Endothelial cell of umbilical vein (primary cell): ENCODE results near the gene LRFN2. TPM values are rescaled to one million over a fixed set of nuclear protein-coding genes. Genes with fewer than 3 reads are reported as not detected.

ENCODE experiments used
- BruUV-seq: library from RNA; stranded (reverse); fragments of 400-500 nt; replicated peaks from 2 replicates; lab custom pipeline; 2021; lab: Mats Ljungman, UMichigan
- CTCF ChIA-PET: fragments of 300-600, 350-600 bp; sonication (Branson Sonifier 250); formaldehyde crosslinking; loops from one replicate; lab custom pipeline; 2021; ENCODE audit warnings: antibody characterized with exemption, inconsistent platforms; lab: Charles Lee
- POLR2A ChIA-PET: fragments of 300-600, 350-600 bp; sonication (Branson Sonifier 250); formaldehyde crosslinking; loops from one replicate; lab custom pipeline; 2021; ENCODE audit warnings: antibody characterized with exemption, inconsistent platforms; lab: Charles Lee
- DNase-seq: peaks from one replicate; pipeline ENCODE4 v3.0.0-alpha.2; 2011; ENCODE audit warnings: low read depth, low spot score
- FAIRE-seq: peaks from 2 replicates; lab custom pipeline; 2011; peaks lifted over from hg19 to GRCh38; lab: Jason Lieb, UNC
- H2AFZ ChIP-seq: 2 replicates; pipeline ENCODE4 v1.6.0; 2012; ENCODE audit warnings: low read depth, low read length, control low read depth, inconsistent platforms
- H3K27ac ChIP-seq: 2 replicates; pipeline ENCODE4 v1.5.1; 2011; ENCODE audit warnings: low read depth, mild to moderate bottlenecking, control low read depth, low read length, moderate library complexity; ENCODE audit not compliant: insufficient read depth
- H3K27me3 ChIP-seq, 2 experiments: 2 replicates each; pipeline versions ENCODE4 v1.6.0 to v1.6.1; 2011; ENCODE audit warnings: low read length in 2 of 2, mixed read lengths in 1 of 2; ENCODE audit not compliant: control insufficient read depth in 2 of 2, insufficient read depth in 2 of 2
- H3K36me3 ChIP-seq, 2 experiments: 2 replicates in 1 of 2; 3 replicates in 1 of 2; pipeline ENCODE4 v1.5.1; 2011; ENCODE audit warnings: low read length in 2 of 2, mild to moderate bottlenecking in 1 of 2, moderate library complexity in 1 of 2; ENCODE audit not compliant: control insufficient read depth in 2 of 2, insufficient read depth in 2 of 2; ENCODE audit errors: extremely low read depth in 1 of 2
- H3K4me1 ChIP-seq: 3 replicates; pipeline ENCODE4 v1.5.1; 2011; ENCODE audit warnings: mild to moderate bottlenecking, low read length; ENCODE audit not compliant: control insufficient read depth, insufficient read depth; ENCODE audit errors: extremely low read depth
- H3K4me2 ChIP-seq: 2 replicates; pipeline ENCODE4 v1.6.1; 2011; ENCODE audit warnings: low read length, control low read depth, mixed read lengths; ENCODE audit not compliant: insufficient read depth
- H3K4me3 ChIP-seq, 3 experiments: fragments of 200-600 bp in 1 of 3; sonication (generic), shearing (Covaris generic) in 1 of 3; replicated peaks in 1 of 3; 2 replicates each; pipeline ENCODE4 v1.5.1; 2011 to 2016; ENCODE audit warnings: control low read depth in 3 of 3, low read length in 3 of 3, mild to moderate bottlenecking in 2 of 3, inconsistent platforms in 1 of 3, low read depth in 1 of 3, moderate library complexity in 1 of 3; ENCODE audit not compliant: insufficient read depth in 1 of 3
- H3K79me2 ChIP-seq: 2 replicates; pipeline ENCODE4 v1.6.0; 2012; ENCODE audit warnings: low read length, inconsistent platforms; ENCODE audit not compliant: control insufficient read depth, insufficient read depth
- H3K9ac ChIP-seq: replicated peaks from 2 replicates; pipeline ENCODE3; 2011; ENCODE audit warnings: low read length, control low read depth; ENCODE audit not compliant: insufficient read depth; ENCODE audit errors: extremely low read depth
- H3K9me1 ChIP-seq: replicated peaks from 3 replicates; pipeline ENCODE4 v1.6.0; 2011; ENCODE audit warnings: mild to moderate bottlenecking, low read length; ENCODE audit not compliant: control insufficient read depth, insufficient read depth; ENCODE audit errors: extremely low read depth
- H3K9me3 ChIP-seq: replicated peaks from 2 replicates; pipeline ENCODE4 v1.5.1; 2012; ENCODE audit warnings: low read length, inconsistent platforms; ENCODE audit not compliant: control insufficient read depth, insufficient read depth
- H4K20me1 ChIP-seq: replicated peaks from 2 replicates; pipeline ENCODE3; 2011; ENCODE audit warnings: mild to moderate bottlenecking, low read length; ENCODE audit not compliant: control insufficient read depth, insufficient read depth; ENCODE audit errors: extremely low read depth
- EZH2 ChIP-seq: IDR thresholded peaks from 2 replicates; pipeline ENCODE4 v1.6.1; 2012; ENCODE audit warnings: borderline replicate concordance, low read depth, mild to moderate bottlenecking, moderate library complexity, low read length, inconsistent platforms; ENCODE audit not compliant: severe bottlenecking
- FOS ChIP-seq: IDR thresholded peaks from 2 replicates; pipeline ENCODE4 v1.6.1; 2011; ENCODE audit warnings: mild to moderate bottlenecking, low read length, moderate library complexity, borderline replicate concordance; ENCODE audit not compliant: insufficient read depth
- GATA2 ChIP-seq: IDR thresholded peaks from 2 replicates; pipeline ENCODE4 v1.7.0; 2011; ENCODE audit warnings: low read depth, mild to moderate bottlenecking, moderate library complexity, mixed read lengths, low read length; ENCODE audit not compliant: insufficient read length, insufficient read depth
- JUN ChIP-seq: IDR thresholded peaks from 2 replicates; pipeline ENCODE4 v1.6.1; 2011; ENCODE audit warnings: borderline replicate concordance, low read depth; ENCODE audit not compliant: insufficient read length, insufficient read depth
- MYC ChIP-seq: IDR thresholded peaks from one replicate; pipeline ENCODE4 v1.6.1; 2011; ENCODE audit warnings: mild to moderate bottlenecking, low read depth, low read length
- POLR2A ChIP-seq: IDR thresholded peaks from 2 replicates; pipeline ENCODE4 v1.6.1; 2012; ENCODE audit warnings: low read depth, mild to moderate bottlenecking, control low read depth, low read length
- POLR2AphosphoS5 ChIP-seq: IDR thresholded peaks from 2 replicates; pipeline ENCODE4 v1.6.1; 2012; ENCODE audit warnings: low read depth, mild to moderate bottlenecking, control low read depth, low read length, moderate library complexity; ENCODE audit not compliant: insufficient read depth
- dilution Hi-C: fragments of 300-500 bp; cut with MboI; formaldehyde crosslinking; loops from one replicate; pipeline ENCODE4 v1.15.0; 2019; ENCODE audit warnings: low sequenced_read_pairs; ENCODE audit not compliant: extremely low pct_ligation_motif_present
- intact Hi-C: fragments of 100-400 bp; cut with micrococcal nuclease; formaldehyde crosslinking; loops from one replicate; pipeline ENCODE4 v1.10.0; 2022
- polyA plus RNA-seq, 4 experiments: library from polyadenylated mRNA; depleted of rRNA in 3 of 4; stranded (reverse) in 3 of 4; unstranded in 1 of 4; fragments of >200 nt; gene quantifications; 2 replicates each; pipeline versions ENCODE4 v1.2.1 to v1.2.3, GENCODE V29; 2011 to 2012; ENCODE audit warnings: missing spikeins in 1 of 4
- total RNA-seq: library from RNA; stranded (reverse); gene quantifications from 2 replicates; pipeline ENCODE4 v1.2.3, GENCODE V29; 2021
- TF ChIP-seq, protein P1 (sequence below), 2 donors: IDR thresholded peaks; 1 replicate in 1 of 2; 2 replicates in 1 of 2; pipeline ENCODE4 v1.5.1; 2011; ENCODE audit warnings: low read length in 2 of 2, mild to moderate bottlenecking in 2 of 2, moderate library complexity in 2 of 2, control low read depth in 1 of 2, inconsistent platforms in 1 of 2, low read depth in 1 of 2; ENCODE audit not compliant: insufficient read depth in 1 of 2; ENCODE audit errors: extremely low read depth in 1 of 2
- TF ChIP-seq, protein P2 (sequence below): IDR thresholded peaks from 2 replicates; pipeline ENCODE4 v1.6.1; 2011; ENCODE audit not compliant: insufficient read depth, insufficient read length

The LRFN2 gene
- total and polyA plus RNA-seq, 2 donors (not counting 3 experiments of a cell fraction or from before 2014, with no cell fraction given): not detected

DNA sequence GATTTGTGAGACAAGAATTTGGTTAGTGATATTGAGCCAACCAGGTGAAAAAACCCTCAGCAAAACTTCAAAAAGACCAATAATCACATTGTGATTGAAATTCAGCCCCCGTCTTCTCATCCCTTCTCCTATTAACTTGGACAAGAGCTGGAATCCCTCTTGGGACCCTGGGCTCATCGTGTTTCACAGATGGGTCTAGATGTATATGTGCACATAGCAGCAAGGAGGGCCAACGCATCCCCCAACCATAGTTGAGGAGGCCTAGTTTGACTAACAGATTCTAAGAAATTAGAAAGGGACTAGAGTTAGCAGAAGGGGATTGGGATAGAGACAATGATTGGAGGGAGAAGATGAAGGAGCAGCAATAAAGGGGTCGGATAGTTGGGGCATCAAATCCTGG lies 19.8 kb upstream of the LRFN2 start:
- no peaks in the 10 kb centered on the region for H4K20me1 ChIP-seq
- H3K4me3 ChIP-seq: no peak overlapping the region
- H3K9ac ChIP-seq: no peak overlapping the region
- no peaks in the 10 kb centered on the region for H3K36me3 ChIP-seq
- H3K27ac ChIP-seq: no peak overlapping the region
- no peaks in the 10 kb centered on the region for H3K9me3 ChIP-seq
- H3K4me1 ChIP-seq: no peaks in the 10 kb centered on the region
- FAIRE-seq (no peak), DNase-seq (no peak)
- H3K79me2 ChIP-seq: no peaks in the 10 kb centered on the region
- CTCF ChIA-PET: interaction anchor here (1.6 kb wide), 1 partner anchor 20 kb away, joined by 4 read pairs; the partner anchor contains the start of gene LRFN2
- no TSS peak for BruUV-seq
- POLR2A ChIA-PET: no interaction called here
- TF ChIP-seq POLR2A (no peak), MYC (no peak), EZH2 (no peak), GATA2 (no peak), FOS (no peak), JUN (no peak), POLR2AphosphoS5 (no peak)
- TF ChIP-seq, protein P1, sequence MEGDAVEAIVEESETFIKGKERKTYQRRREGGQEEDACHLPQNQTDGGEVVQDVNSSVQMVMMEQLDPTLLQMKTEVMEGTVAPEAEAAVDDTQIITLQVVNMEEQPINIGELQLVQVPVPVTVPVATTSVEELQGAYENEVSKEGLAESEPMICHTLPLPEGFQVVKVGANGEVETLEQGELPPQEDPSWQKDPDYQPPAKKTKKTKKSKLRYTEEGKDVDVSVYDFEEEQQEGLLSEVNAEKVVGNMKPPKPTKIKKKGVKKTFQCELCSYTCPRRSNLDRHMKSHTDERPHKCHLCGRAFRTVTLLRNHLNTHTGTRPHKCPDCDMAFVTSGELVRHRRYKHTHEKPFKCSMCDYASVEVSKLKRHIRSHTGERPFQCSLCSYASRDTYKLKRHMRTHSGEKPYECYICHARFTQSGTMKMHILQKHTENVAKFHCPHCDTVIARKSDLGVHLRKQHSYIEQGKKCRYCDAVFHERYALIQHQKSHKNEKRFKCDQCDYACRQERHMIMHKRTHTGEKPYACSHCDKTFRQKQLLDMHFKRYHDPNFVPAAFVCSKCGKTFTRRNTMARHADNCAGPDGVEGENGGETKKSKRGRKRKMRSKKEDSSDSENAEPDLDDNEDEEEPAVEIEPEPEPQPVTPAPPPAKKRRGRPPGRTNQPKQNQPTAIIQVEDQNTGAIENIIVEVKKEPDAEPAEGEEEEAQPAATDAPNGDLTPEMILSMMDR (IDR thresholded peaks at IDR 0.05; ENCODE audit: extremely low read depth in 1 of 2, insufficient read depth in 1 of 2, low read depth in 1 of 2, low read length in 2 of 2): no peak
- TF ChIP-seq, protein P2, sequence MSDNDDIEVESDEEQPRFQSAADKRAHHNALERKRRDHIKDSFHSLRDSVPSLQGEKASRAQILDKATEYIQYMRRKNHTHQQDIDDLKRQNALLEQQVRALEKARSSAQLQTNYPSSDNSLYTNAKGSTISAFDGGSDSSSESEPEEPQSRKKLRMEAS: no peak
- no peak overlapping the region for H3K4me2 ChIP-seq
- no peak overlapping the region for H2AFZ ChIP-seq
- H3K9me1 ChIP-seq: no peaks in the 10 kb centered on the region
- dilution Hi-C loops (no loop called here), intact Hi-C loops (no loop called here)
- no peaks in the 10 kb centered on the region for H3K27me3 ChIP-seq
